ENCODE results near the gene OSBPL1A.

The OSBPL1A gene

DNA sequence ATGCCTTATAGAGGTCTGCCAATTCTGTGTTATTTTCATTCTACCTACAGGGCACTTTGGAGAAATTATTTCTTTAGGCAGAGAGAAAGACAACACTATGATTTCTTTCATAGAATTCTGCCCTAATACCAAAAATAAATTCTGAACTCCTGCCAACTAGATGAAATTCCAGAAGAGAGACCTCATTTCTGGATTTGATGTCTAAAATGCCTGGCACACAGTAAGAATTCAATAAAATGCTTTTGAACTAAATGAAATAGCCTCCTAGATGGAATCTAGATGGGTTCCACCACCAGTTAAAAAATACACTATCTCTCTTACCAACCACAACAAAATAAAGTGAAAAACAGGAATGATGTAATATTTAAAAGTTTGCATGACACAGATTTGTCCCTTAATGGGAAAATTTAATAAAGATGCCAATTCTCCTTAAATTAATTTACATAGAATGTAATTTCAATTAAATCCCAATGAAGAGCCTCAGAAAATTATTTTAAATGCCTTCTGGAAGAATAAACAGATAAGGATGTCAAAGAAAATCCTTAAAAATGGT is 75.0 kb downstream of the OSBPL1A start:
- no peak for DNase-seq

DNA sequence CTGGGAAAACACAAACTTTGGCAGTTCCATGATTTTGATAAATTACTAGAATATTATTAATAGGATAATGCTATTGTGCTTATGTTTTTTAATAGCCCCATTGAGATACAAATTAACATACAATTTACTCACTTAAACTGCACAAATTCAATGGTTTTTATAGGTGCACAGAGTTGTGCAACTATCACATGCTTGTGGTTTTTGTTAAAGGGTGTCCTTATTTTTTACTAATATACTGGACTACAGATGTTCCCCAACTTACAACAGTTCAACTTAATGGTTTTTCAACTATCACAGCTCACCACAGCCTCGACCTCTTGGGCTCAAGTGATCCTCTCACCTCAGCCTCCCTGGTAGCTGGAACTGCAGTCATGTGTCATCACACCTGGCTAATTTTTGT is 76.6 kb downstream of the OSBPL1A start:
- DNase-seq = no peak

DNA sequence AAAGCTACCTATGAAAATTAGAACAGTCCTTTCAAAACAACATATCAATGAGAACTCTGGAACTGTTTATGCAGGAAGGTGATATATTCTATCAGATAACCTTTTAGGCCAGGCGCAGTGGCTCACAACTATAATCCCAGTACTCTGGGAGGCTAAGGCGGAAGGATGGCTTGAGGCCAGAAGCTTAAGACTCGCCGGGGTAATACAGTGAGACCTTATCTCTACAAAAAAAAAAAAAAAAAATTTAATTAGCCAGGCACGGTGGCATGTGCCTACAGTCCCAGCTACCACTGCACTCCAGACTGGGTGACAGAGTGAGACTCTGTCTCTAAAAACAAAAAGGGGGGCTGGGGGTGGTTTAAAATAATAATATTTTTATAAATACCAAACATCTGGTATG is 77.9 kb downstream of the OSBPL1A start:
- DNase-seq = no peak

DNA sequence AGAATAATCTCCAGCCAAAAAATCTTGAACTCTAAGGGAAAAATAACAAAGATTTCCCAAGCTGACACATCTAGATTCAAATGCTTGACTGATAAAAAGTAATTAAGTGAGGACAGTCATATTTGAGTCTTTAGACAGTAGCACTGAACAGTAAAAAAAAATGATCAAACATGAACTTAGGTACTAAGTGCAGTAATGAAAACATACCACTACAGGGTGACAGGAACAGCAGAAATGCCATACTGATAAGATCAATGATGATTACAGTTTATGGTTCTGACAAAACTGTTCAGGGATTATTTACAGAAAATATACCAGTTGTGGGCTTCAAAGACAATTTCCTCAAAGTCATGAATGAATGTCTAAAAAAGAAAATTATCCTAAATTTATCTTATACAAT is 80.3 kb downstream of the OSBPL1A start:
- no peak for DNase-seq

DNA sequence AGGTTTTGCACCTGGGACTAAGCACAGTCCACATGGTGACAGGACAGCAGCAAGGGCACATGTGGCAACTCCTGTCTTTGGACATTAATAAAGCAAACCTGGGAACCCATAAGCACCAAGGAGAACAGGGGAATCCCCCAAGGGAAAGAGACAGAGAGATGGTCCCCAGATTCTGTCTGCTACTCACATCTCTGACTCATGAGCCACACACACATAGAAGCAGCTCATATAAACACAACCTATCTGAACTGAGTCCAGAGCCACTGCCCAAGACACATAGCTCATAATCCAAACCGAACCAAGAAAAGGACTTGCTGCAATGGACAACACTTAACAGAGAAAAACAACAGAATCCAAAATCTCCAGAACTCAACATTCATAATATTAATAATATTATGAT is 82.5 kb downstream of the OSBPL1A start:
- no peak for DNase-seq

DNA sequence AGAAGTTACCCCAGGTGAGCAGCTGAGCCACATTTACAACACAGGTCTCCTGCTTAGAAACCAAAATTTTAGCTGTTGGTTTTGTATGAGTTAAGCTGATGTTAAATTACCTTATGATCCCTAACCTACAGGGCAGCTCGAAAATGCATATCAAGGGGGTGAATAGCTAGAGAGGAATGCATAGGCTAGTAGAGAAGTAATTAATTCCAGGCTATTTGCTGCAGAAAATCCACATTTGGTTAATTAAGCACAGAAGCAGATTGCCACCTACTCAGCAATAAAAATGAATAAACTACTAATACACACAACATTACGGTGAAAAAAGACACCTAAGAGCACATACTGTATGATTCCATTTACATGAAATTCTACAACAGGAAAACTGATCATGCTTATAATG is 91.4 kb downstream of the OSBPL1A start:
- no peak for DNase-seq

DNA sequence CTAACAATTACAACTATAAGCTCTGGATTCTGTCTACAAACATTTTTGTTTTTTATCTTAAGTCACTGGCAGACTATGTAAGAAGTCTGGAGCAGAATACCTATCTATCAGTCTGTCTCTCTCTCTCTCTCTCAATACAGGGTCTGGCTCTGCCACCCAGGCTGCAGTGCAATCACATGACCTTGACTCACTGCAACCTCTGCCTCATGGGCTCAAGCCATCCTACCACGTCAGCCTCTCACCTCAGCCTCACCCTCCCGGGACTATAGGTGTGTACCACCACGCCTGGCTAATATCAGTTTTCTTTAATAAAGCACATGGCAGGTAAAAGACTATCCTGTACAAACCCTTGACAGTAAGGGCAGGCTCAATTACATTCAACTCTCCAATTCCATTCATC is 96.9 kb downstream of the OSBPL1A start:
- no peak for DNase-seq

DNA sequence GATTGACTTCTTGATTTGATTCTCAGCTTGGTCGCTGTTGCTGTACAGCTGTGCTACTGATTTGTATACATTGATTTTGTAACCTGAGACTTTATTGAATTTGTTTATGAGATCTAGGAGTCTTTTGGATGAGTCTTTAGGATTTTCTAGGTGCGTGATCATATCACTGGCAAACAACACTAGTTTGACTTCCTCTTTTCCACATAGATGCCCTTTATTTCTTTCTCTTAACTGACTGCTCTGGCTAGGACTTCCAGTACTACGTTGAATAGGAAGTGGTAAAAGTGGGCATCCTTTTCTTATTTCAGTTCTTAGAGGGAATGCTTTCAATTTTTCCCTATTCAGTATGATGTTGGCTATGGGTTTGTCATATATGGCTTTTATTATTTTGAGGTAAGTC is 101.3 kb downstream of the OSBPL1A start:
- no peak for DNase-seq

DNA sequence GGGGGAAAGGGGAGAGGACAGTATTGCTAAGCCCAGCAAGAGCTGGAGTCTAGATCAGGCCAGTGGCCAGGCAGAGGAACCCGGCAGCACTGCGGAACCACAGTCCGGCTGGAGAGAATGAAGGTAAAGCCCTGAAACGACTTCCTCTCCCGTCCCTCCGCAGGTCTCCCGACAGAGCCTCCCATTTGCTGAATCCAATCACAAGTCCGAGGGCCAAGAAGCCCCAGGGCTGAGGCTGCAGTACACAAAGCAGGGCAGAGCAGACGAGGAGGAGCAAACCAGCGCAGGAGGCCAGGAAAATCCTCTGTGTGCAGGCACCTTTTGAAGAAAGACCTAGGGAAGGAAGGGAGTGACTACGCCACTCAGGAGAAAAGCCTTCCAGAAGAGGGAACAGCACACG is 104.4 kb downstream of the OSBPL1A start:
- DNase-seq = no peak

DNA sequence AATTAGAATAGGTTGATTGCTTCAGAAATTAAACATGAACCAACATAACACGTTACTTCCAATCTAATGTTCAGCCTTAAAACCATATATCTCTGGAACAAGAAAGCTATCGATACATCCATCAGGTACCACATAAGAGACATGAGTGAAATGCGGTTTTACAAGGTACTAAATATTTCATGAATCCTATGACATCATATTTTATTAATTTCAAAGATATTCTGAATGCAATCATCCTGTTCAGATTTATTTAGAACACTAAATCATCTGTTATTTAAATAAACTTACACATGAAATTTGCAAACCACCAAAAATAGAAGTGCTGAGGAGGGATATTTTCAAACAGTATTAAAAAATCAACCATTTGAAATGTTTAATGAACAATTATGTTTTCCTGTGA is 119.0 kb downstream of the OSBPL1A start:
- no peak for DNase-seq

DNA sequence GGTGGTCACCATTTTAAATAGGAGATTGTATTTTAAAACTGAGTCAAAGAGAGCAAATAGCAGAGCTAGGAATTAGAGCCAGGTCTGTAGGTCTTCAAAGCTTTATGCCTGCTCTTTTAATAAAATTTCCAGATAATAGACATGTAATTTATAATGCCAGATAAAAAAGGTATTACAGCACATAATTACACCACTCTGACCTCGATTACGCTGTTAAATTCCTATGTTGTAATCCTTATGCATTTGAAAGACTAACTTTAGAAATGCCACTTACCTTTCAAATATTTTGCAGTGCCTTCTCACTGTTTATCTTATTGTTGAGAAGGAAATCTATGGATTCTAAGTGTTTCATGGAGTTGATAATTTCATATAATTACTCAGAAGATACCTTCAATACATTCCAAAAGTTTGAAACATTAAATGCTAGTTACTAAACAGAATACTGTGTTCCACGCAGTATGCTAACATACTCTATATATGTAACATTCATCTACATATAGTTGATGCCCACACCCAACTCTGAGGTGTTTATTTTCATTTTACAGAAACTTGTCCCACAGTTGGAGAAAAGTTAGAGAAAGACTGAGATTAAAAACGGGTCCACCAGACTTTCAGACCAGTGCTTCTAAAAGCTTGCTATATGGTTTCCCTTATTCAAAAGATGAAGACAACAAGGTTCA is 120.0 kb downstream of the OSBPL1A start:
- DNase-seq = no peak

DNA sequence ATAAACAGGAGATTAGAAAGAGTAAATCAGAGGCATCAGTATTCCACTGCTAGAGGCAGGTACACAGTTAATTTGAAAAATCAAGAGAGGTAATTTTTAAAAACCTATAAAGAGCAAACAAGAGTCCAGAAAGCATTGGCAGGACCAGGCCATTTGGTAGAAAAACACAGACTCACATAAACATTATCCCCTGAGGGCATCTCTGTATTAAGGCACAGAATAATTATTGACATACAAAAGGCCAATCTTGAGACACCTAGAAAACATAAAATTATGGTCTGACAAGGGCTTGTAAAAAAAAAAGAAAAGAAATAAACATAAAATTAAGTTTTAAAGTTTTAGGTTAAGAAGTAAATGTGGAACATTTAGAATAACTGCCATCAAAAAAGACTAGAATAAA is 120.6 kb downstream of the OSBPL1A start:
- no peak for DNase-seq

DNA sequence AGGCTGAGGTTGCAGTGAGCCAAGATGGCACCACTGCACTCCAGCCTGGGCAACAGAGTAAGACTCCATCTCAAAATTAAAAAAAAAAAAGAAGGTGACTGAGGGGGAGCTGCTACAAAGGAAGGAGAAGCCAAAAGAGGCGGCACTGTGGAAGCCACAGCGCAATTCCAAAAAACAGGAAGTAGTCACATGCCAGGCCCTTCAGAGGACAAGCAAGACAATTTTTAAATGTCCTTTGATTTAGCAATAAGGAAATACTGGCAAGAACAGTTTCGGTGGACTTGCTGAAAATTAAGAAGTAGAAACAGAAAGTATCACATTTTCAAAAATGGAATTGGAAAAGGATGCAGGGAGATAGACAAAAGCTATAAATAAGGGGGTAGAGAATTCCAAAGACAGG is 122.8 kb downstream of the OSBPL1A start:
- no peak for DNase-seq

DNA sequence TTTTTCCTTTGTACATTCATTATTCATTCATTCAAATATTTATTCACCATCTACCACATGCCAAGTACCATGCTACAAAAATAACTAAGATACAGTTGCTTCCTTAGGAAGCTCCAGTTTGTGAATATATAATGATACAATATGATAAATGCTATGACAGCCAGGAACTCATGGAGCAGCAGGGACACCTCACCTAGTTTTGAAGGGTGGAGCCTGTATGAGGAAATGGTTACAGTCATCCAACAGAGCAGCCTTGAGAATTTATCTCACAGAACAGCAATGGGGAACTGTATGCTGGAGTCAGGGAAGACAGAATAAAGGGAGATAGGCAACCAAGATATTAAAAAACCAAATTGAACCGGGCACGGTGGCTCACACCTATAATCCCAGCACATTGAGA is 124.0 kb downstream of the OSBPL1A start:
- no peak for DNase-seq

DNA sequence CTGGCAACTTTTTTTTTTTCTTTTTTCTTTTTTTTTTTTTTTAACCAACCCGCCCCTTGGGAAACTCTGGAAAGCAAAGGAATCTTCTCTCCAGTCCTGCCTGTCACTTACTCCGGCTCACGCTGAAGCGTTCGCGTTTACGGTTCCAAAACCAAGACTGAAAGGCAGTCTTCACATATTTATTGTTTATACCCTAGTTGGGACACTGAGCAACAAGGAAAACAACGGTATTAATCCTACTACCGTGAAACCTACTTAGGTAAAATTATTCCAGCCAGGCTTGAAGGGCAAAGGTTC is 125.4 kb downstream of the OSBPL1A start:
- no peak for DNase-seq

DNA sequence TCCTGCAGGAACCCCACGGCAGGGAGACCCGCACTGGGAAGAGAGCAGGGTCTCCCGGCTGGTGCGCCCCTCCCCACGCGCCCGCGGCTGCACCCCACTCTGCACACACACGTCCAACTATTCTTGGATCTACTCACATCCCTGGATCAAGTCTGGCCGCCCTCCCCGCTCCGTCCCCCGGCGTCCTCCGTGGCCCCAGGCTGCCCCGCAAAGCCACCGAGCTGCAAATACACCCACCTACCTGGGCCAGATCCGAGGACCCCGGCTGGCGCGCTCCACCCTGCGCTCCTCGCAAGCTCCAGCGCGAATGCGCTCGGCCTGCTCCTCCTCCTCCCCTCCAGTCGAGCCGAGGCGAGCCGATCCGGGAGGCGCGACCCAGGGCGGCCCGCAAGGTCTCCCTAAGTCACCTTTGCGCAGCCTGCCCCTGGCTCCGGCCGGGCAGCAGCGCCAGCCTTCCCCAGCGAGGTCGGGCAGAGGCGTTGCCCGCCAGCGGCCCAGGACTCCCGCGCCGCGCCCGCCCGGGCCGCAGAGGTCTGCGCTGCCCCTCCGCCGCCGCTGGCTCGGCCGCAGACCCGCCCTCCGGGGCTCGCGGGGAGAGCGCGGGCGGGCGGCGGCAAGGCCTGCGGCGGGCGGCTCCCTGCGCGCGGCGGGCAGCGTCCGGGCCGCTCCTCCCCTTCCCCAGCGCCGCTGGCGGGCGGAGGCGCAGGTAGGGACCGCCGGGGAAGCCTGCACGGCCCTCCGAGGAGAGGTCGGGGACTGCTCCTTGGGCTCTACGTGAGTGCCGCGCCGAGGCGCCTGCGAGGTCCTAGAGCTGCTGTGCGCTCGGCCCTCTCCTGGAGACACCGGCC is 126.0 kb downstream of the OSBPL1A start:
- peak; percentile 28 to 43 for DNase-seq

DNA sequence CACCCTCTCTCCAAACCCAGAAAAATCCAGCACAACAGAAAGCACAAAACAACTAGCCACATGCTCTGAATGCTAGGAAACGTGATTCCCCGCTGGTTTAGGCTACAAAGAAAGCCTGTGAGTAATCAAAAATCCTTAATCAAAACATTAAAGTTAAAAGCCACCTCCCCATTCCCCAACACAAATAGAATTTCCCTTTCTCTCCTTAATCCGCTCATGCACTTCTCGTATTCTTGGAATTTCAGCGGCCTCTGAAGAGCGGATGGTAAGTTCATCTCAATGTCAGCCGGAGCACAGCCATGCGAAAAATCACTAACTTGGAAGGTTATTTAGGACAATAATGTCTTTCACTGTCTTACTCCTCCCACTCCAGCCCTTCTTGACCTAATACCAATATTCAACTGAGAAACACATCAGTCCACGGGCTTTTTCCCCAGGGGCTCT is 126.7 kb downstream of the OSBPL1A start:
- DNase-seq = no peak

DNA sequence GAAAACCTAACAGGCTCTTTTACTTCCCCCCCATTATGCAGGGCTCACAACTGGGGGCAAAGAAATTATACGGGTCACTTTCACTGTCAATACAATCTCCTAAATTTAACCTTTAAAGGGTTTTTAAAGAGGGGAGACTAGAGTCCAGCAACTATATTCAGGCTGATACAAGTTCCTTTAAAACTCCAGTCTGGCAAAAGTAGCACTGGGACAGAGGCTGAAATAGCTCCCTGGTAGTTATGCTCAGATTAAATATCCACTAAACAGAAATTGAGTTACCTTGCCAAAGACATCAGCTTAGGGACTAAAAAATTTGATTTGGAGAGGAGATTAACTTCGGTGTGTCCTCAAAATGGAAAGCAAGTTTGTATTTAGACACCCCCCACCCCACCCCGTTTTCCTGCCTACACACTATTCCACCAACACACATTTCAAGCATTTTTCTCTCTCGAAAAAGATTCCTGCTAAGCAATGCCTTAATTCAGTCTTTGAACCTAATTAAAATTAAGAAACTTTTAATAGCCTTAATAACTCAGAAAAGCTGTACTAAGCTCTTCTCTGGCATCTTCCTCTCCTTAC is 127.2 kb downstream of the OSBPL1A start:
- no peak for DNase-seq

DNA sequence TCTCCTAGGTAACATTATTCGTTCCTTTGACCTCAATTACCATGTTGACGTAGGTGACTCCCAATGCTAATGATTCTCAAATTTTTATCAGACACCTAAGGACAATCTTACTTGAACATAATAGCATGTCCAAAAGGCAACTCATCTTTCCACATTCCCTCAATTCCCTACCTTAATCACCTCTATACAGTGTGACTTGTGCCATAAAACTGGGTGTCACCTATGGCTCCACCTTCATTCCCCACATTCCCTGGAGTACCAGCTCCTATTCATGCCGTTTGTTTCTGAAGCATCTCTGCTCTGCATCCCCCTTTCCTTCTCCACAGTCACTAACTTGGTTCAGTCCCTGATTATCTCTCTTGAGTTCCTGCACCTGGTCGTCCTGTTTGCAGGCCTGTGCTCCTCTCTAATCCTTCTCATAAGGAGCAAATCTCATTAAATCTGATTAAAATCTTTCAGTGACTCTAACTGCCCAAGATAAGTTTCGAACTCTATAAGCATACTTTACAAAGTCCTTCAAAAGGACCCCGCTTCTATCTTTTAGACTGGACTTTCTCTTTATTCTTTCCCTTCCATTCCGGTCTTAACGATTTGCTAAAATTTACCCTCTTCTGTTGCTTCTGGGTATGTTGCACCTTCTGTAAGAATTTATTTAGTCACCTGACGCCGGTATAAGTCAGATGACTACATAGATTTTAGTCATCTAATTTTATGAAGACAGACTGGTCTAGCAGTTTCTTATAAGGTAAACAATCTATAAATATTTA is 128.7 kb downstream of the OSBPL1A start:
- no peak for DNase-seq

DNA sequence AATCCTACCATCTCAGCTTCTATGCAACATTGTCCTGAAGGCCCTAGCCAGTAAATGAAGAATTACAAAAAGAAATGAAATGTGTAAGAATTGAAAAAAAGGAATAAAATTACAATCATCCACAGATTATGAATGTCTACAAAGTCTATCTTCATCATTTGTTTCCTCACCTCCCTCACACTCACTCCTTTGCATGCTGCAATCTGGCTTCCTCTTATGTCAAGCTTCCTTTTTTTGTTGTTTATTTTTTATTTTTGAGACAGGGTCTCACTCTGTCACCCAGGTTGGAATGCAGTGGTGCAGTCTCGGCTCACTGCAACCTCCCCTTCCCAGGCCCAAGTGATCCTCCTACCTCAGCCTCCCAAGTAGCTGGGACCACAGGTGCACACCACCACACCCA is 129.7 kb downstream of the OSBPL1A start:
- no peak for DNase-seq

DNA sequence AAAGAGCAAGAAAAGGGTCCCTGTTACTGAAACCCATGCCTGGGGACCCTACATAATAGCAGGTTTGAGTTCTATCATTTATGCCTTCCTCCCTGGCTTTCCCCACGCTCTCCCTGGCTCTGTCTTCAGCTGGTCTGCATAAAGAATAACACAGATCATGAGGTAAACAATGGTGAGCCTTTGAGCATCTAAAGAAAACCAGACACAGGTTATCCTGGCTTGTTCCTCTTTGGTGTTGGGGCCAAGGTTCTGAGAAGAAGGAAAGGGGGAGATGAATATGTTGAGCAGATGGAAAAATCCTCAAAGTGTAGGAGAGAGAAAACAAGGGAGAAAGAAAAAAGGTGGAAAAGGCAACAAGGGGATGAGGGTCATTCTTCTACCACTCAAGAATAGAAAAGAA is 131.5 kb downstream of the OSBPL1A start:
- DNase-seq = no peak

DNA sequence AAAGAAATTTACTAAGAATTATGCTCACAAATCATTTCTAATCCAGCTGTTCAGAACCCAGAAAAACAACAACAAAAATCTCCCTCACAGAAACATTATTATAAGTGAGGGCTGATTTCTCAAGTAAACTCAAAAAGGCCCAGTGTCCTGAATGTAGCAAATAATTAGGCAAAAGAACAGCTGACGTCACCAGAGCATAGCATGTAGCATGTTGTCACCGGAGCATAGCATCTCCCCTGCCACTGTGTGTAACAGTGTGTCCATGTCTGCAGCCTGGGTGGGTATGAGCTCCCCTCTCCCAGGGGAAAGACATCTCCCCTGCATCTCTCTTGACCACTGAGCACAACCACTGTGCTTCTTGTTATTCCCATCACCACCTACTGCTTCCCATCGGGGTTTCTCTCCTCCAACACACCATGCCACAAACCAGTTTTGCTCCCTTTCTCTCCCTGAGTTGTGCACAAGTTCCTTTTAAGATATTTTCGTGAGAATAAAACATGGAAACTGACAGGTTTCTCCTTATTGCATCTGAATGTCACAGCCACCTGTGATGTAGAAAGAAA is 132.0 kb downstream of the OSBPL1A start:
- DNase-seq = no peak

DNA sequence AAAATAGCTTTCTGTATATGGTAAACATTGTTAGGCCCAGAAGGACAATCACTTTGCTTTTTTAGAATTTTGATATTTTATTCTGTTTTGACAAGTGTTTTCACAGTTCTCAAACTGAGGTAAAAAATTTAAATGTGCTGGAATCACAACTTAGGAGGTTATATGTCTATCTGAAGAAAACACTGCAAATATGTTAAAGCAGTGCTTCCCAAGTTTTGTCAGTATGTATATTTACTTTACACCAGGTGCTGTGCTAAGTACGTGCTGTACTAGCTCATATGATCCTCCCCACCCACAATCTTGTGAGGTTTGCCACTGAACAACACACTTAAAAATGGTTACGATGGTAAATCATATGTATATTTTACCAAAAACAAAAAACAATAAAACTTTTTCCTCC is 134.6 kb downstream of the OSBPL1A start:
- no peak for DNase-seq

Data from activated CD4-positive, alpha-beta T cell treated with anti-CD3 and anti-CD28 coated beads, Interleukin-2, amount 50 U/mL, for 48 hours (primary cell).